OCI-LY7 (cell line): ENCODE data around the gene ABCC4. TPM values are rescaled to one million over a fixed set of nuclear protein-coding genes. Genes with fewer than 3 reads are reported as not detected.

ENCODE experiments used
- BruUV-seq: library from RNA; stranded (reverse); fragments of 400-500 nt; replicated peaks from 2 replicates; lab custom pipeline; 2021; lab: Mats Ljungman, UMichigan
- CTCF ChIA-PET: fragments of 300-600 bp; sonication (Branson Sonifier 250); formaldehyde crosslinking; loops from one replicate; lab custom pipeline; 2022; ENCODE audit warnings: antibody characterized with exemption; ENCODE audit not compliant: unreplicated experiment; lab: Charles Lee
- POLR2A ChIA-PET: fragments of 300-600 bp; sonication (Branson Sonifier 250); formaldehyde crosslinking; loops from one replicate; lab custom pipeline; 2022; ENCODE audit warnings: antibody characterized with exemption; lab: Charles Lee
- DNase-seq: peaks from one replicate; pipeline ENCODE4 v3.0.0-alpha.2; 2015; ENCODE audit warnings: low spot score
- H2AFZ ChIP-seq: fragments of 200-600 bp; sonication (generic), shearing (Covaris generic); 2 replicates; pipeline ENCODE4 v1.6.1; 2014; ENCODE audit warnings: mild to moderate bottlenecking, antibody characterized with exemption, low read length, moderate library complexity
- H3K27ac ChIP-seq: fragments of 200-600 bp; sonication (generic); 2 replicates; pipeline ENCODE4 v1.5.1; 2014; ENCODE audit warnings: mixed run types, low read depth, mild to moderate bottlenecking, moderate library complexity, low read length, inconsistent platforms; ENCODE audit not compliant: poor library complexity, severe bottlenecking
- H3K36me3 ChIP-seq: fragments of 200-600 bp; sonication (generic); 2 replicates; pipeline ENCODE4 v1.6.1; 2014; ENCODE audit warnings: mild to moderate bottlenecking, antibody characterized with exemption, low read length, moderate library complexity, mixed read lengths; ENCODE audit not compliant: insufficient read depth
- H3K4me1 ChIP-seq: fragments of 200-600 bp; sonication (generic); 2 replicates; pipeline ENCODE4 v1.5.1; 2014; ENCODE audit warnings: mild to moderate bottlenecking, low read length; ENCODE audit not compliant: insufficient read depth, poor library complexity, severe bottlenecking
- H3K4me2 ChIP-seq: fragments of 200-600 bp; sonication (generic); 2 replicates; pipeline ENCODE4 v1.6.1; 2014; ENCODE audit warnings: mild to moderate bottlenecking, low read length
- H3K4me3 ChIP-seq: fragments of 200-600 bp; sonication (generic); 2 replicates; pipeline ENCODE4 v1.5.1; 2014; ENCODE audit warnings: mild to moderate bottlenecking, low read depth, low read length; ENCODE audit not compliant: poor library complexity, severe bottlenecking
- H3K79me2 ChIP-seq: fragments of 200-600 bp; sonication (generic); 2 replicates; pipeline ENCODE4 v1.6.1; 2016; ENCODE audit warnings: low read depth, mild to moderate bottlenecking, low read length, moderate library complexity, mixed read lengths; ENCODE audit not compliant: insufficient read depth
- H3K9me2 ChIP-seq: fragments of 200-600 bp; sonication (generic); 2 replicates; pipeline ENCODE4 v1.6.1; 2016; ENCODE audit warnings: mild to moderate bottlenecking, low read length, mixed read lengths; ENCODE audit not compliant: insufficient read depth
- H3K9me3 ChIP-seq: fragments of 200-600 bp; sonication (generic); 2 replicates; pipeline ENCODE4 v1.6.1; 2014; ENCODE audit warnings: mild to moderate bottlenecking, mixed run types, low read length, mixed read lengths
- H4K20me1 ChIP-seq: fragments of 200-600 bp; sonication (generic); 2 replicates; pipeline ENCODE4 v1.6.1; 2014; ENCODE audit warnings: mild to moderate bottlenecking, antibody characterized with exemption, low read length, moderate library complexity, mixed read lengths; ENCODE audit not compliant: insufficient read depth
- EZH2phosphoT487 ChIP-seq: fragments of 200-600 bp; sonication (generic); IDR thresholded peaks from 2 replicates; pipeline ENCODE4 v1.6.1; 2018; ENCODE audit warnings: low read depth, borderline replicate concordance, mild to moderate bottlenecking, mixed run types, antibody characterized with exemption, low read length, moderate library complexity, mixed read lengths
- intact Hi-C: fragments of 100-400 bp; cut with micrococcal nuclease; formaldehyde crosslinking; loops from one replicate; pipeline ENCODE4 v1.10.0; 2022; ENCODE audit not compliant: unreplicated experiment
- total RNA-seq, 2 experiments: library from RNA; depleted of rRNA in 1 of 2; stranded (reverse); fragments of >200 nt in 1 of 2; shearing (Covaris generic) in 1 of 2; gene quantifications; 2 replicates each; pipeline ENCODE4 v1.2.3, GENCODE V29; 2014 to 2022
- TF ChIP-seq, protein P1 (sequence below): fragments of 200-600 bp; sonication (generic); conservative IDR thresholded peaks from 2 replicates; pipeline ENCODE4 v1.5.1; 2014; ENCODE audit warnings: mild to moderate bottlenecking, antibody characterized with exemption, low read length, moderate library complexity, mixed read lengths

ABCC4 gene
- total RNA-seq, 2 experiments from 2014 or later = 7.3 to 7.8 TPM

DNA sequence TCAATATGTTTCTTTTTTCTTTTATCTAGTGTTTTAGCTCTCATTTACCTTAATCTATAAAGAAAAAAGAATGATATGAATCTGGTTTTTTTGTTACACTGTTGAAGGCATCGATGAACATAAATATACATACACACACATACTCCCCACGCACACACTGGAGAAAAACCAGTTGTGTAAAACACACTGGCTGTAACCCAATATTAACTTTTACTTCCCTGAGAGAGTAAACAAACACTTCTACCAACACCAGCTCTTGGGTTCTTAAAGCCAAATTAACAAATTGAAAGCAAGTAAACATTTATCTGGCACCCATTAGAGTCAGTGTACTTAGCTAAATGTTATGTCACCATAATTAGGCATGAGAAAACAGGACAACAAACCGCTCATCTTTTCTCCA, 145.7 kb downstream of the ABCC4 start:
- no peak overlapping the region for H3K4me3 ChIP-seq
- H4K20me1 ChIP-seq = no peaks in the 10 kb centered on the region
- H3K4me2 ChIP-seq = no peak overlapping the region
- no TSS peak for BruUV-seq
- CTCF ChIA-PET = no interaction called here
- H3K9me2 ChIP-seq = no peaks in the 10 kb centered on the region
- no peaks in the 10 kb centered on the region for H3K9me3 ChIP-seq
- H3K36me3 ChIP-seq = no peaks in the 10 kb centered on the region
- POLR2A ChIA-PET = no interaction called here
- TF ChIP-seq, protein P1, sequence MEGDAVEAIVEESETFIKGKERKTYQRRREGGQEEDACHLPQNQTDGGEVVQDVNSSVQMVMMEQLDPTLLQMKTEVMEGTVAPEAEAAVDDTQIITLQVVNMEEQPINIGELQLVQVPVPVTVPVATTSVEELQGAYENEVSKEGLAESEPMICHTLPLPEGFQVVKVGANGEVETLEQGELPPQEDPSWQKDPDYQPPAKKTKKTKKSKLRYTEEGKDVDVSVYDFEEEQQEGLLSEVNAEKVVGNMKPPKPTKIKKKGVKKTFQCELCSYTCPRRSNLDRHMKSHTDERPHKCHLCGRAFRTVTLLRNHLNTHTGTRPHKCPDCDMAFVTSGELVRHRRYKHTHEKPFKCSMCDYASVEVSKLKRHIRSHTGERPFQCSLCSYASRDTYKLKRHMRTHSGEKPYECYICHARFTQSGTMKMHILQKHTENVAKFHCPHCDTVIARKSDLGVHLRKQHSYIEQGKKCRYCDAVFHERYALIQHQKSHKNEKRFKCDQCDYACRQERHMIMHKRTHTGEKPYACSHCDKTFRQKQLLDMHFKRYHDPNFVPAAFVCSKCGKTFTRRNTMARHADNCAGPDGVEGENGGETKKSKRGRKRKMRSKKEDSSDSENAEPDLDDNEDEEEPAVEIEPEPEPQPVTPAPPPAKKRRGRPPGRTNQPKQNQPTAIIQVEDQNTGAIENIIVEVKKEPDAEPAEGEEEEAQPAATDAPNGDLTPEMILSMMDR = no peak
- no peak for TF ChIP-seq EZH2phosphoT487
- intact Hi-C loops = no loop called here
- H2AFZ ChIP-seq = no peak overlapping the region
- DNase-seq = no peak
- no peak overlapping the region for H3K27ac ChIP-seq
- no peaks in the 10 kb centered on the region for H3K79me2 ChIP-seq
- H3K4me1 ChIP-seq = no peaks in the 10 kb centered on the region

DNA sequence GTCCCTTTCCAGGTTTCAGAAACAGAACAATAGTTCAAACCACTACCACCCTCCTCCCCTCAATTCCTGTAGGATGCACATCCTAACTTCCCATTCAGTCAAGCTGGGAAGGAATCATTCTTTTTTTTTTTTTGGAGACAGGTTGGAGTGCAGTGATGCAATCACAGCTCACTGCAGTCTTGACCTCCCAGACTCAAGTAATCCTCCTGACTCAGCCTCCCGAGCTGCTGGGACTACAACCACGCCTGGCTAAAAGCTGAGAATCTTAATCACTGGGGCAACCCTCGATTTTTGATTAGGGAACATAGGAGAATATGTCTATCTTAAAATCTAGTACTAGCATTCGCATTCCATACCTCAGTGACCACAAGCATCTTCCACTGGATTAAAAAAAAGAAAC, 146.2 kb downstream of the ABCC4 start:
- ChIA-PET POLR2A (interaction anchor here (1.2 kb wide), 1 partner anchor 33 kb away, joined by 5 read pairs; no protein-coding TSS in a partner anchor), CTCF (no interaction called here)
- no peaks in the 10 kb centered on the region for H3K9me2 ChIP-seq
- no peak for DNase-seq
- H2AFZ ChIP-seq = no peak overlapping the region
- intact Hi-C loops = no loop called here
- TF ChIP-seq, protein P1 = no peak
- TF ChIP-seq EZH2phosphoT487 = no peak
- no peaks in the 10 kb centered on the region for H3K79me2 ChIP-seq
- no TSS peak for BruUV-seq
- no peak overlapping the region for H3K4me2 ChIP-seq
- H3K36me3 ChIP-seq = no peaks in the 10 kb centered on the region
- no peaks in the 10 kb centered on the region for H3K4me1 ChIP-seq
- no peaks in the 10 kb centered on the region for H3K9me3 ChIP-seq
- H3K27ac ChIP-seq = no peak overlapping the region
- H4K20me1 ChIP-seq = no peaks in the 10 kb centered on the region
- H3K4me3 ChIP-seq = no peak overlapping the region

DNA sequence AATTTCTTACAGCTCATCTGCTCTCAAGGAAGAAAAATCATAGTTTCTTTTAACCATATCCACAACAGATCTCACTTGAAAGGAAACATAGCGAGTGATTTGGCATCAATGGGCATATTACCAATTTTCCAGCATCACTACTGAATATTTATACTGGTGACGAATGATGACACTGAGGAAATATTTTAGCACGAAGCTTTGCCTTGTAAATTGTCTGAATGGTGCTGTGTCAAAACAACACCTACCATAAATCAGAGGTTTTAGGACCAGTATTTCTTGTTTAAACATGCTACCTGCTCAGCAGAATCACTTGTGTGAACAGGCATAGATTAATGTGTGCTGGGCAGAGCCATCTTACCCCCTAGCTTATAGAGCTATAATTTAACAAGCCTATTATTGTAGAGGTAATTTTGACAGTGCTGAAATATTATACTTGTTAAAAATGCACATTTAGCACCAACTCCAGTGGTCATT, 146.8 kb downstream of the ABCC4 start:
- Histone ChIP-seq H2AFZ (no peak overlapping the region), H3K9me2 (no peaks in the 10 kb centered on the region), H3K4me1 (no peaks in the 10 kb centered on the region), H3K9me3 (no peaks in the 10 kb centered on the region), H4K20me1 (no peaks in the 10 kb centered on the region), H3K79me2 (no peaks in the 10 kb centered on the region), H3K4me2 (no peak overlapping the region), H3K36me3 (no peaks in the 10 kb centered on the region), H3K27ac (no peak overlapping the region), H3K4me3 (no peak overlapping the region)
- DNase-seq = no peak
- CTCF ChIA-PET = no interaction called here
- BruUV-seq = no TSS peak
- intact Hi-C loops = no loop called here
- POLR2A ChIA-PET = interaction anchor here (0.6 to 2.1 kb wide), 4 partner anchors 11 to 735 kb away, joined by 3 to 5 read pairs (median 4); no protein-coding TSS in a partner anchor
- TF ChIP-seq EZH2phosphoT487 = no peak
- TF ChIP-seq, protein P1 = no peak
